HCT116 (cell line): ENCODE measurements around the gene IQCH. TPM values are rescaled to one million over a fixed set of nuclear protein-coding genes. Genes with fewer than 3 reads are reported as not detected.

Experiments used
- ATAC-seq: fragments of 200-7000 bp; cut with Tn5 transposase; 2 replicates; pipeline ENCODE4 v1.9.1; 2020; ENCODE audit warnings: mild to moderate bottlenecking, moderate library complexity
- BruUV-seq: library from RNA; stranded (reverse); fragments of 400-500 nt; replicated peaks from 2 replicates; lab custom pipeline; 2021; lab: Mats Ljungman, UMichigan
- CTCF ChIA-PET: fragments of 300-600 bp; sonication (Branson Sonifier 250); formaldehyde crosslinking; loops from one replicate; lab custom pipeline; 2021; ENCODE audit warnings: antibody characterized with exemption; lab: Charles Lee
- POLR2A ChIA-PET: fragments of 300-600, 350-600 bp; sonication (Branson Sonifier 250); formaldehyde crosslinking; loops from one replicate; lab custom pipeline; 2021; ENCODE audit warnings: antibody characterized with exemption; lab: Charles Lee
- RAD21 ChIA-PET, 2 experiments: fragments of 300-600 bp; sonication (Branson Sonifier 250); formaldehyde crosslinking; loops; one replicate each; lab custom pipeline; 2023; ENCODE audit warnings: low total read pairs in 2 of 2; ENCODE audit not compliant: uncharacterized antibody in 2 of 2, unreplicated experiment in 2 of 2, low non-redundant PET in 1 of 2; lab: Charles Lee
- DNase-seq: peaks from one replicate; pipeline ENCODE4 v3.0.0-alpha.2; 2010; ENCODE audit warnings: low read depth, low spot score
- H2AFZ ChIP-seq: fragments of 200-600 bp; shearing (Covaris generic), sonication (generic); 2 replicates; pipeline ENCODE4 v1.6.1; 2017; ENCODE audit warnings: low read depth, mixed run types, mixed read lengths, antibody characterized with exemption, low read length; ENCODE audit not compliant: poor library complexity, severe bottlenecking
- H3K27ac ChIP-seq: 2 replicates; pipeline ENCODE4 v1.5.1; 2012; ENCODE audit warnings: low read depth, low read length
- H3K27me3 ChIP-seq: fragments of 200-600 bp; sonication (generic); 2 replicates; pipeline ENCODE4 v1.6.1; 2016; ENCODE audit warnings: mixed run types, low read length, mixed read lengths; ENCODE audit not compliant: insufficient read depth
- H3K36me3 ChIP-seq, 2 experiments: fragments of 200-500 bp in 1 of 2; fragments of 200-600 bp in 1 of 2; sonication (Bioruptor generic) in 1 of 2; sonication (generic) in 1 of 2; 2 replicates each; pipeline versions ENCODE4 v1.5.1 to v1.6.1; 2014 to 2016; ENCODE audit warnings: low read length in 2 of 2, inconsistent platforms in 1 of 2, mixed read lengths in 1 of 2, mixed run types in 1 of 2; ENCODE audit not compliant: insufficient read depth in 2 of 2, control insufficient read depth in 1 of 2
- H3K4me1 ChIP-seq, 2 experiments: fragments of 200-600 bp in 1 of 2; sonication (generic) in 1 of 2; 2 replicates each; pipeline versions ENCODE4 v1.5.1 to v1.6.1; 2012 to 2017; ENCODE audit warnings: low read length in 2 of 2, inconsistent platforms in 1 of 2, mild to moderate bottlenecking in 1 of 2, mixed read lengths in 1 of 2, mixed run types in 1 of 2, moderate library complexity in 1 of 2; ENCODE audit not compliant: insufficient read depth in 2 of 2, control insufficient read depth in 1 of 2
- H3K4me2 ChIP-seq: fragments of 200-600 bp; sonication (generic); 2 replicates; pipeline ENCODE4 v1.6.1; 2017; ENCODE audit warnings: mixed run types, low read length, mixed read lengths
- H3K4me3 ChIP-seq, 2 experiments: fragments of 200-600 bp in 1 of 2; sonication (generic) in 1 of 2; replicated peaks in 1 of 2; 2 replicates each; pipeline ENCODE4 v1.5.1; 2011 to 2016; ENCODE audit warnings: low read length in 2 of 2, control low read depth in 1 of 2, low read depth in 1 of 2, mild to moderate bottlenecking in 1 of 2, mixed read lengths in 1 of 2, mixed run types in 1 of 2
- H3K79me2 ChIP-seq: fragments of 200-600 bp; sonication (generic); 2 replicates; pipeline ENCODE4 v1.6.1; 2017; ENCODE audit warnings: mild to moderate bottlenecking, mixed run types, low read length, moderate library complexity, mixed read lengths; ENCODE audit not compliant: insufficient read depth
- H3K9ac ChIP-seq: fragments of 200-600 bp; sonication (generic); 2 replicates; pipeline ENCODE4 v1.6.1; 2016; ENCODE audit warnings: low read length, mixed read lengths
- H3K9me2 ChIP-seq: fragments of 200-600 bp; sonication (generic), shearing (Covaris generic); 2 replicates; pipeline ENCODE4 v1.6.1; 2017; ENCODE audit warnings: mixed run types, mild to moderate bottlenecking, moderate library complexity; ENCODE audit not compliant: insufficient read depth
- H3K9me3 ChIP-seq, 2 experiments: fragments of 200-500 bp in 1 of 2; fragments of 200-600 bp in 1 of 2; sonication (Bioruptor generic) in 1 of 2; sonication (generic) in 1 of 2; 2 replicates each; pipeline ENCODE4 v1.6.1; 2014 to 2017; ENCODE audit warnings: low read length in 2 of 2, mixed read lengths in 2 of 2, inconsistent platforms in 1 of 2, low read depth in 1 of 2, mild to moderate bottlenecking in 1 of 2, mixed run types in 1 of 2, moderate library complexity in 1 of 2; ENCODE audit not compliant: control insufficient read depth in 1 of 2, insufficient read depth in 1 of 2
- H4K20me1 ChIP-seq: fragments of 200-600 bp; sonication (generic), shearing (Covaris generic); 2 replicates; pipeline ENCODE4 v1.6.1; 2017; ENCODE audit warnings: mixed run types, mild to moderate bottlenecking, moderate library complexity; ENCODE audit not compliant: insufficient read depth
- CBX3 ChIP-seq: IDR thresholded peaks from 2 replicates; pipeline ENCODE4 v1.6.1; 2012; ENCODE audit warnings: low read depth
- CTCF ChIP-seq, 3 experiments: fragments of 200-600 bp in 1 of 3; sonication (generic) in 1 of 3; IDR thresholded peaks in 2 of 3; conservative IDR thresholded peaks in 1 of 3; 2 replicates each; pipeline ENCODE4 v1.5.1; 2012 to 2017; ENCODE audit warnings: low read depth in 2 of 3, low read length in 2 of 3, antibody characterized with exemption in 1 of 3, borderline replicate concordance in 1 of 3, control low read depth in 1 of 3, mild to moderate bottlenecking in 1 of 3, mixed read lengths in 1 of 3, mixed run types in 1 of 3, moderate library complexity in 1 of 3; ENCODE audit not compliant: insufficient read depth in 1 of 3
- EGR1 ChIP-seq: IDR thresholded peaks from 2 replicates; pipeline ENCODE4 v1.6.1; 2012; ENCODE audit warnings: low read depth
- FOSL1 ChIP-seq: IDR thresholded peaks from 2 replicates; pipeline ENCODE4 v1.6.1; 2012; ENCODE audit warnings: low read depth
- POLR2A ChIP-seq: IDR thresholded peaks from 2 replicates; pipeline ENCODE4 v1.7.0; 2011; ENCODE audit warnings: borderline replicate concordance; ENCODE audit not compliant: insufficient read depth, insufficient read length; ENCODE audit errors: extremely low read depth
- RAD21 ChIP-seq: IDR thresholded peaks from 2 replicates; pipeline ENCODE4 v1.6.1; 2012; ENCODE audit warnings: low read depth, mild to moderate bottlenecking
- REST ChIP-seq: IDR thresholded peaks from 2 replicates; pipeline ENCODE4 v1.6.1; 2012; ENCODE audit warnings: low read depth
- SIN3A ChIP-seq: IDR thresholded peaks from 2 replicates; pipeline ENCODE4 v1.6.1; 2012; ENCODE audit warnings: low read depth
- SRF ChIP-seq: IDR thresholded peaks from 2 replicates; pipeline ENCODE4 v1.6.1; 2012; ENCODE audit warnings: low read depth
- TCF7L2 ChIP-seq: IDR thresholded peaks from 2 replicates; pipeline ENCODE4 v1.7.0; 2011; ENCODE audit warnings: borderline replicate concordance, inconsistent platforms; ENCODE audit not compliant: insufficient read depth, insufficient read length; ENCODE audit errors: extremely low read depth
- YY1 ChIP-seq: IDR thresholded peaks from 2 replicates; pipeline ENCODE4 v1.6.1; 2011; ENCODE audit warnings: low read length, low read depth, moderate library complexity, mild to moderate bottlenecking; ENCODE audit not compliant: insufficient replicate concordance; ENCODE audit errors: extremely low read depth
- ZBTB33 ChIP-seq: IDR thresholded peaks from 2 replicates; pipeline ENCODE4 v1.6.1; 2011; ENCODE audit warnings: mild to moderate bottlenecking, low read length, moderate library complexity; ENCODE audit not compliant: insufficient replicate concordance; ENCODE audit errors: extremely low read depth
- ZFX ChIP-seq: fragments of 450-650 bp; IDR thresholded peaks from 2 replicates; pipeline ENCODE4 v1.6.1; 2017
- ZNF274 ChIP-seq: fragments of 200-500 bp; sonication (Bioruptor generic); IDR thresholded peaks from 2 replicates; pipeline ENCODE4 v1.6.1; 2014; ENCODE audit warnings: mild to moderate bottlenecking, low read depth, low read length, inconsistent platforms
- intact Hi-C: fragments of 100-400 bp; cut with micrococcal nuclease; formaldehyde crosslinking; loops from 2 replicates; pipeline ENCODE4 v1.10.0; 2022
- total RNA-seq: library from RNA; stranded (reverse); gene quantifications from one replicate; pipeline ENCODE4 v1.2.1, GENCODE V29; 2021; ENCODE audit not compliant: unreplicated experiment

IQCH gene
- total RNA-seq, 1 experiment from 2014 or later: 4.6 TPM

GRCh38 chr15:67227431-67227830 lies 27.2 kb upstream of the IQCH start:
- H3K9me2 ChIP-seq: no peaks in the 10 kb centered on the region
- POLR2A ChIA-PET: no interaction called here
- no peak overlapping the region for H3K4me3 ChIP-seq
- no TSS peak for BruUV-seq
- RAD21 ChIA-PET: no interaction called here
- CTCF ChIA-PET: no interaction called here
- H2AFZ ChIP-seq: no peak overlapping the region
- H3K4me2 ChIP-seq: no peak overlapping the region
- no peaks in the 10 kb centered on the region for H3K9me3 ChIP-seq
- H3K4me1 ChIP-seq: no peaks in the 10 kb centered on the region
- intact Hi-C loops: no loop called here
- no peak for DNase-seq
- peaks cover 5 to 19% of the 10 kb centered on the region in 2 experiments; a peak in 2 of 4 replicates for H3K36me3 ChIP-seq
- H3K9ac ChIP-seq: no peak overlapping the region
- no peak for TF ChIP-seq RAD21
- no peak for TF ChIP-seq ZFX
- no peak for TF ChIP-seq EGR1
- TF ChIP-seq ZNF274: no peak
- no peak for TF ChIP-seq TCF7L2
- TF ChIP-seq SIN3A: no peak
- TF ChIP-seq YY1: no peak
- no peak for TF ChIP-seq SRF
- no peaks in the 10 kb centered on the region for H4K20me1 ChIP-seq
- no peak overlapping the region for H3K27ac ChIP-seq
- H3K27me3 ChIP-seq: no peaks in the 10 kb centered on the region
- H3K79me2 ChIP-seq: peaks cover 4% of the 10 kb centered on the region; the same call in 1 of the 2 replicates
- no peak for ATAC-seq

GRCh38 chr15:67227846-67228245 lies 26.7 kb upstream of the IQCH start:
- no peak for ATAC-seq
- no peak for DNase-seq
- intact Hi-C loops: no loop called here
- Histone ChIP-seq H3K27ac (no peak overlapping the region), H3K4me3 (no peak overlapping the region), H3K4me1 (no peaks in the 10 kb centered on the region), H3K79me2 (peaks cover 4% of the 10 kb centered on the region; the same call in 1 of the 2 replicates), H4K20me1 (no peaks in the 10 kb centered on the region), H3K27me3 (no peaks in the 10 kb centered on the region), H3K4me2 (no peak overlapping the region), H2AFZ (no peak overlapping the region), H3K9me3 (no peaks in the 10 kb centered on the region), H3K9me2 (no peaks in the 10 kb centered on the region), H3K9ac (no peak overlapping the region), H3K36me3 (peaks cover 5 to 19% of the 10 kb centered on the region in 2 experiments; a peak in 2 of 4 replicates)
- ChIA-PET CTCF (no interaction called here), RAD21 (no interaction called here), POLR2A (no interaction called here)
- BruUV-seq: no TSS peak
- TF ChIP-seq CBX3 (no peak), CTCF (IDR thresholded peaks at IDR 0.05 in 2 of 3, conservative IDR thresholded peaks at IDR 0.05 in 1 of 3; ENCODE audit: borderline replicate concordance in 1 of 3, insufficient read depth in 1 of 3, low read depth in 2 of 3, low read length in 2 of 3) (no peak), POLR2A (no peak), FOSL1 (no peak), RAD21 (no peak), REST (no peak), ZBTB33 (no peak)
